DND-41 (cell line): ENCODE data around the gene SPNS3.

Source experiments
- ATAC-seq: fragments of 200-7000 bp; cut with Tn5 transposase; 3 replicates; pipeline ENCODE4 v1.9.1; 2021; ENCODE audit warnings: low read depth; ENCODE audit not compliant: insufficient read depth
- DNase-seq: peaks from one replicate; pipeline ENCODE4 v3.0.0-alpha.2; 2020
- H2AFZ ChIP-seq: 2 replicates; pipeline ENCODE4 v1.6.0; 2012; ENCODE audit warnings: low read depth, low read length
- H3K27ac ChIP-seq: 2 replicates; pipeline ENCODE4 v1.5.1; 2012; ENCODE audit warnings: low read length, inconsistent platforms
- H3K27me3 ChIP-seq: fragments of 200-600 bp; sonication (generic); 2 replicates; pipeline ENCODE4 v1.6.0; 2012; ENCODE audit warnings: low read length, mild to moderate bottlenecking, inconsistent platforms; ENCODE audit not compliant: insufficient read depth, poor library complexity
- H3K36me3 ChIP-seq: 2 replicates; pipeline ENCODE4 v1.5.1; 2012; ENCODE audit warnings: low read length, inconsistent platforms; ENCODE audit not compliant: insufficient read depth
- H3K4me1 ChIP-seq: 2 replicates; pipeline ENCODE4 v1.5.1; 2012; ENCODE audit warnings: mild to moderate bottlenecking, low read length; ENCODE audit not compliant: insufficient read depth
- H3K4me2 ChIP-seq: 2 replicates; pipeline ENCODE4 v1.6.0; 2012; ENCODE audit warnings: mild to moderate bottlenecking, moderate library complexity, low read length, inconsistent platforms; ENCODE audit not compliant: insufficient read depth
- H3K4me3 ChIP-seq, 2 experiments: fragments of 200-600 bp in 1 of 2; shearing (Covaris generic) in 1 of 2; 2 replicates each; pipeline ENCODE4 v1.5.1; 2012 to 2016; ENCODE audit warnings: inconsistent platforms in 2 of 2, low read length in 2 of 2, mild to moderate bottlenecking in 2 of 2, low read depth in 1 of 2, moderate library complexity in 1 of 2
- H3K79me2 ChIP-seq: 2 replicates; pipeline ENCODE4 v1.6.0; 2012; ENCODE audit warnings: low read length, inconsistent platforms; ENCODE audit not compliant: insufficient read depth
- H3K9ac ChIP-seq: 2 replicates; pipeline ENCODE4 v1.6.0; 2012; ENCODE audit warnings: low read depth, mild to moderate bottlenecking, inconsistent platforms, low read length, moderate library complexity
- H3K9me3 ChIP-seq: 2 replicates; pipeline ENCODE4 v1.5.1; 2012; ENCODE audit warnings: low read length, moderate library complexity, mild to moderate bottlenecking, inconsistent platforms; ENCODE audit not compliant: insufficient read depth, severe bottlenecking
- H4K20me1 ChIP-seq: 2 replicates; pipeline ENCODE4 v1.6.0; 2012; ENCODE audit warnings: low read length; ENCODE audit not compliant: insufficient read depth
- CTCF ChIP-seq: IDR thresholded peaks from 2 replicates; pipeline ENCODE4 v1.5.1; 2012; ENCODE audit warnings: borderline replicate concordance, low read length, moderate library complexity, mild to moderate bottlenecking; ENCODE audit not compliant: poor library complexity, severe bottlenecking; ENCODE audit errors: extremely low read depth
- EZH2 ChIP-seq: IDR thresholded peaks from 3 replicates; pipeline ENCODE4 v1.6.1; 2012; ENCODE audit warnings: borderline replicate concordance, low read depth, mild to moderate bottlenecking, moderate library complexity, low read length, inconsistent platforms; ENCODE audit not compliant: severe bottlenecking

The SPNS3 gene

GRCh38 chr17:4519361-4519788, 85.6 kb downstream of the SPNS3 start:
- DNase-seq, result no peak
- Histone ChIP-seq H3K27me3 (no peaks in the 10 kb centered on the region), H3K36me3 (no peaks in the 10 kb centered on the region), H3K27ac (no peak overlapping the region), H3K9ac (no peak overlapping the region), H3K4me1 (no peaks in the 10 kb centered on the region), H3K9me3 (no peaks in the 10 kb centered on the region), H3K4me2 (no peak overlapping the region), H3K79me2 (no peaks in the 10 kb centered on the region), H2AFZ (no peak overlapping the region), H3K4me3 (no peak overlapping the region), H4K20me1 (no peaks in the 10 kb centered on the region; the same call in 1 of the 2 replicates)
- no peak for ATAC-seq
- TF ChIP-seq EZH2, result no peak
- TF ChIP-seq CTCF, result no peak

DNA sequence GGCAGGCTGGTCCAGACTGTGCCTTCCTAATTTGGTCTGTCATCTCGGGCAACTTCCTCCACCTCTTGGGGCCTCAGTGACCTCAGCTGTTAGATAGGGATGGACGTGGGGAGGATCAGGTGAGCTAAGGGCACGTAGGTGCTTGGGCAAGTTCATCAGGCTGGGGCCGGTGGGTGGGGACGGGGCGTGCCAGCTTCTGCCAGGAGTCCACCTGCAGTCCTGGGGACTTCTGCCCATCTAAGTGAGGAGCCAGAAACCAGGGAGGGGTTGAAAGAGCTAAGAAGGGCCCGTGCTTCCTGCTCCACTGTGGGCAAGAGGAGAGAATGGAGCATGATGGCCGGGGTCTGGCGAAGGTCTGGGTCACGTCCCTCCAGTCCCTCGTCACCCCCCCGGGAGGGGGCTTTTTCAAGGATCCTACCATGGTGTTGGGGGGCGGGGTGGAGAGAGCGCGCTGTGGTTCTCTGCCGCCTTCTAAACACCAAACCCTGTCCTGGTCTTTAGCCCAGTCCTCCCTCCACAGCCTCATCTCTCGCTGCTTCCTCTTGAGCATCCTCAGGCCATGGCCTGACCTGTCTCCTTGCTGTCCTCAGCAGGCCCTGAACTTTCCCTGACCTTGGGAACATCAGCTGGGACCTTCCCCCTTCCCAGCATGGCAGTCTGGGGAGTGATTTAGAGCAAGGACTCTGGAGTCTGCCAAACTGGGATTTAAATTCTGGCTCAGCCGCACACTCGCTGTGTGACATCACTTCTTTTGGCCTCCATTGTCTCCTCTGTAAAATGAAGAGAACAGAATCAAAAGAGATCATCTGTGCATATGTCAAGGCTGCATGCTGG, 86.5 kb downstream of the SPNS3 start:
- no peak overlapping the region for H3K27ac ChIP-seq
- ATAC-seq, result no peak
- no peak overlapping the region for H2AFZ ChIP-seq
- no peaks in the 10 kb centered on the region for H3K79me2 ChIP-seq
- no peak for TF ChIP-seq CTCF
- TF ChIP-seq EZH2, result no peak
- no peaks in the 10 kb centered on the region for H3K4me1 ChIP-seq
- H3K36me3 ChIP-seq, result no peaks in the 10 kb centered on the region
- no peak overlapping the region for H3K9ac ChIP-seq
- H3K9me3 ChIP-seq, result no peaks in the 10 kb centered on the region
- H3K4me3 ChIP-seq, result no peak overlapping the region
- H3K4me2 ChIP-seq, result no peak overlapping the region
- DNase-seq, result no peak
- no peaks in the 10 kb centered on the region for H3K27me3 ChIP-seq
- H4K20me1 ChIP-seq, result no peaks in the 10 kb centered on the region; the same call in 1 of the 2 replicates

- no peak overlapping the region for H3K27ac ChIP-seq
- no peaks in the 10 kb centered on the region for H3K9me3 ChIP-seq
- no peaks in the 10 kb centered on the region for H3K4me1 ChIP-seq
- ATAC-seq (no peak), DNase-seq (no peak)
- H3K36me3 ChIP-seq, result no peaks in the 10 kb centered on the region
- H3K9ac ChIP-seq, result no peak overlapping the region
- H2AFZ ChIP-seq, result no peak overlapping the region
- TF ChIP-seq CTCF (no peak), EZH2 (no peak)
- no peak overlapping the region for H3K4me2 ChIP-seq
- H3K27me3 ChIP-seq, result no peaks in the 10 kb centered on the region
- no peaks in the 10 kb centered on the region; the same call in 1 of the 2 replicates for H4K20me1 ChIP-seq
- no peak overlapping the region for H3K4me3 ChIP-seq
- H3K79me2 ChIP-seq, result no peaks in the 10 kb centered on the region
Measured at GRCh38 chr17:4520894-4521600, 87.3 kb downstream of the SPNS3 start.
